ES-I3 (cell line): ENCODE results near the gene RCOR3.

Source experiments
- H3K36me3 ChIP-seq: 2 replicates; pipeline ENCODE4 v1.6.1; 2013; ENCODE audit warnings: mild to moderate bottlenecking, low read length, control low read depth, moderate library complexity; ENCODE audit not compliant: insufficient read depth
- H3K4me1 ChIP-seq: 2 replicates; pipeline ENCODE4 v1.6.1; 2013; ENCODE audit warnings: mild to moderate bottlenecking, control low read depth, low read length; ENCODE audit not compliant: insufficient read depth
- H3K9ac ChIP-seq: 2 replicates; pipeline ENCODE4 v1.6.1; 2013; ENCODE audit warnings: low read depth, mild to moderate bottlenecking, low read length, moderate library complexity
- H3K9me3 ChIP-seq: 2 replicates; pipeline ENCODE4 v1.6.1; 2013; ENCODE audit warnings: mild to moderate bottlenecking, low read length, moderate library complexity; ENCODE audit not compliant: control insufficient read depth, insufficient read depth

RCOR3 gene

DNA sequence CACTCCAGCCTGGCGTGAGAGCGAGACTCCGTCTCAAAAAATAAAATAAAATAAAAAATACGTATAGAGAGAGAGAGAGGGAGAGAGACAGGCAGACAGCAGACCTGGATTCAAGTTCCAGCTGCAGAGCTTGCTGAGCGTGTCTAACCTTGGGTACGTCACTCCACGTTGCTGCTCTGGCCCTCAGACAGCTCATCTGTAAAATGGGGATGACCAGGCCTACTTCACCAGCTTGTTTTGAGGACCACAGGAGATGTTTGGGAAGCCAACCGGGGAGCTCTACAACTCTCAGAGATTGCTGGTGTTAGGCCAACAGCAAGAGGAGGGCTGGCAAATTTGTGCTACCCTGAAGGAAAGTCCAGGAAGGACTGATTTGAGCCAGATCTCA is 67.0 kb downstream of the RCOR3 start:
- H3K4me1 ChIP-seq: peaks cover 15% of the 10 kb centered on the region
- peak overlapping the region; percentile 52; the same call in 1 of the 2 replicates for H3K9ac ChIP-seq
- H3K9me3 ChIP-seq: no peaks in the 10 kb centered on the region
- no peaks in the 10 kb centered on the region for H3K36me3 ChIP-seq

DNA sequence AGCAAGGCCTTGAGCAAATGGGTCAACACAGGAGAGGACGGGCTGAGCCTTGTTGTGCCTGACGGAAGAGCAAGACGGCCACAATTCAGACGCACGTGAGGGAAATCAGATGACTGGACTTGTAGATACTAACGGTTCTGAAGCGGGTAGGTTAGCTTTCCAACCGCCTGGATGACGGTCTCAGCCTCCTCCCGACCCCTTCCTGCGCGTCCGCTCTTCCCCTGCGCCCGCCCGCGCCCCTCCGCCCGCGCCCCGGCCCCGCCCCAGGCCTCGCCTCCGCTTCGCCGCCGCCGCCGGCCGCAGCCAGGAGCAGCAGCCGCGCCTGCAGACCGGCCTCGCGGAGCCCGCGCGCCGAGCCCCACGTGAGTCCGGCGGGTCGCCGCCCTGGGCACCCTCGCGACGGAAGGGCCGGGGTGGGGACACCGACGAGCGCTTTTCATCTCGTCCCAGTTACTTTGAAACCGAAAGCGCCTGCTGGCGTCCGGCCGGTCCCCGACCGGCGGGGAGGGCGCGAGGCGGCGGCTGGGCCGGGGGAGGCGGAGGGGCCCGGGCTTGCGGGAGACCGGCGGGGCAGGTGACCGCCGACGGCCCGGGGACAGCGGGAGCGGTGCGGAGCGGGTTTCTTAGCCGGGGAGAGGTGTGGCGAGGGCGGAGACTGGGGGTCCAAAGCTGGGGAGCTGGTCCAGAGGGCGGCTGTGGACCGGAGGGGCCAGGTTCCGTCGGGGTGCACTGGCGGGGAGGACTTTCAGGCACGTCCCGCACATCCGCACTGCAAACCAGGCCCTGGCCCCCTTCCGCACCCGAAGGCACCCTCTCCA is 67.6 kb downstream of the RCOR3 start, which contains the start of gene TRAF5:
Gene TRAF5 (plus strand): TSS at position 306 of the 818 bp plus-strand sequence. CDS start 26,407 bp downstream, outside the sequence.
- peak within 1 kb of the TSS; percentile 52 for H3K9ac ChIP-seq
- H3K9me3 ChIP-seq: no peaks in the 10 kb centered on the region
- peaks cover 15% of the 10 kb centered on the region for H3K4me1 ChIP-seq
- no peaks in the 10 kb centered on the region for H3K36me3 ChIP-seq

DNA sequence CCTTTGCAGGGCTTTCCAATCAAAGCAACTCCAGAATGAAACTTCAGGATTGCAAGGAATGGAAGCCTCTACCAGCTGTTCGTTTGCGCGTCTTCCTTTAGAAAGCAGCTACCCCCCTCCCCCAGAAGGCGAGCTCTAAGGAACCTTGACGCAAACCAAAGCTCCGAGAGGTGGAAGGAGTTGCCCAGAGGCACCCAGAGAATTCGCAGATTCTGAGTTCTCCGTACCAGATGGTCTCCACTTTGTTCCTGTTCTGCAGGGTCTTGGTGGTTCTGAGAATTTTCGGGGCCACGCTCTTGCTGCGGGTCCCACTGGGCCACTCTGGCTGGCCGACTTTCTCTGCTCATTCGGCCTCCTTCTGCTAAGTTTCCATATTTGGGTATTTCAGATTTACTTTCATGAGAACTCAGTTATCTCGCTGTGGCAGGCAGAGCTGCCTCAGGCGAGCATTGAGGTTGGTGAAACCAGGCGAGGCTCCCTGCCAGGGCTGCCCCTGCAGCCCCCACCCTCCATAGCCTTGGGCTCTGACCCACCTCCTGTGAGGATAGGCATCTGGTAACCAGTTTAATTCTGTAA is 68.3 kb downstream of the RCOR3 start:
- Histone ChIP-seq H3K9ac (peak overlapping the region; percentile 52), H3K36me3 (no peaks in the 10 kb centered on the region), H3K9me3 (no peaks in the 10 kb centered on the region), H3K4me1 (peaks cover 20% of the 10 kb centered on the region)

DNA sequence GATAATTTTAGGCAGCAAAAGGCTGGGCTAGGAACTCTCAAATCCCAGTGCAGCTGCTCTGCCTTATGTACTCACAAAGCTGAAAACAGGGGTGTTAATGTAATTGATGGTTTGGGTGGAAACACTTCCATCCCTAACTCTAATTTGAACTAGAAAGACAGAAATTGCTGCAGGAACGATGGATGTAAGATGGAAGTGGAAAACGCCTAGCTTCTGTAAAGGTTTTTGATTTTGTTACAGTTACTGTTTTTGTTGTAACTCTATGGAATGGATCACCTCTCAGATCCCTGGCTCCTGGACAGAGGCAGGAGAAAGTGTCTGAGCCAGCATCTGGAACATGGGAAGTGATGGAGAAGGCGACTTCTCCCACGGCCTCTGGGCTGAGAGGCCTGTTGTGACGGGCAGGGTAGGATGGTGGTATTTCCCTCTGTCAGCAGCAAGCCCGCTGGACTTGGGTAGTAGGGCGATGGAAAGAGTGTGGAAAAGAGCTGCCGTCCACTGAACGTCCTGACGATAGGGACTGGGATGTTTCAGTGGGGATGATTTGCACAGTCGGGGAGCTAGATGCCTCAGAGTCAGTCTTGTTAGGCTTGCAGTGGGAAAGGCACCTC is 69.0 kb downstream of the RCOR3 start:
- Histone ChIP-seq H3K4me1 (peaks cover 22% of the 10 kb centered on the region), H3K9me3 (no peaks in the 10 kb centered on the region), H3K9ac (no peak overlapping the region), H3K36me3 (no peaks in the 10 kb centered on the region)

DNA sequence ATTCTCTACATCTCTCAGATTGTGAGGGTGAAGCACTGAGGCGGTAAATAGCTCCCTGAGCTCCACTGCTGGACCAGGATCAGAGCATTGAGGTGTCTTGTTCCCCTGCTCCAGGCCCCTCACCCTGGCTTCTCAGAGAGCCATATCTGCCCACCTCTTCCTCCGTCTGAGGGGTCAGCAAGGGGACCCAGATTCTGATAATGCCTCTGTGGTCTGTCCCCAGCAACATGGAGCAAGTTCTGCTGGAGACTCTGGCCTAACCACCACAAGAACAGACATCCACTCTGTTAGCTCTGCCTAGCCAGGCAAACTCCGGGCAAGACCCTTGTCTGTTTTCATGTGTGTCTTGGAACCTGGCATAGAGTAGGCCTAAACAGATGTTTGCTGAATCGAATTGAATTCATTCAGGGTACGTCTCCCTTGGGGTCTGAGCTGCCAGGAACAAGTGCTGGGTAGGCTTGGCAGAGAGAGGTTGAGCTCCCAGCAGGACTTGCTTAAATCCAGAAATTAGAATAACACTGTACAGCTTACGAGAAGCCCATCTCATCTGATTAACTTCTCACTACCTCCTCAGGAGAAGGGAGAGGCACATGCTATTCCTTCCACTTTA is 69.8 kb downstream of the RCOR3 start:
- Histone ChIP-seq H3K4me1 (peaks cover 22% of the 10 kb centered on the region), H3K36me3 (no peaks in the 10 kb centered on the region), H3K9ac (no peak overlapping the region), H3K9me3 (no peaks in the 10 kb centered on the region)

DNA sequence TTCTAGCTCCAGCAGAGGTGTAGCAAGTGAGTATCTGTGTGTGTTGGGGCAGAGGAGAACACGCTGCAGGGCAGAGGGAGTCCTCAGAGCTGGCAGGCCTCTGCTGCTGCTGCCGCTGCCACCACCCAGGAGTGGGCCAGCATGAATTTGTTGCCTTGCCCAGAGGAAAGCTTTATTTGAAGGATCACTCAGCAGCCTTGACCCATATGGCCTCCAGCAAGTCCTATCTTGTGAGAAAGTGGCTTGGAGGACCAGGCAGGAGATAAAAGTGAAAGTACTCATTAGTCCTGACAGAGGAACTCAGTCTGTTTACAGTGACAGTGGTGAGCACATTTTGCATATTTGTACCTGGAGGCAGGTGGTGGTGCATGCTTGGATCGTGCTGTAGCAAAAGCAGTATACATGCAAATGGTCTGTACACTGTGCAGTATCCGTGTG is 70.6 kb downstream of the RCOR3 start:
- H3K36me3 ChIP-seq: no peaks in the 10 kb centered on the region
- H3K9me3 ChIP-seq: no peaks in the 10 kb centered on the region
- no peak overlapping the region for H3K9ac ChIP-seq
- peaks cover 22% of the 10 kb centered on the region for H3K4me1 ChIP-seq

DNA sequence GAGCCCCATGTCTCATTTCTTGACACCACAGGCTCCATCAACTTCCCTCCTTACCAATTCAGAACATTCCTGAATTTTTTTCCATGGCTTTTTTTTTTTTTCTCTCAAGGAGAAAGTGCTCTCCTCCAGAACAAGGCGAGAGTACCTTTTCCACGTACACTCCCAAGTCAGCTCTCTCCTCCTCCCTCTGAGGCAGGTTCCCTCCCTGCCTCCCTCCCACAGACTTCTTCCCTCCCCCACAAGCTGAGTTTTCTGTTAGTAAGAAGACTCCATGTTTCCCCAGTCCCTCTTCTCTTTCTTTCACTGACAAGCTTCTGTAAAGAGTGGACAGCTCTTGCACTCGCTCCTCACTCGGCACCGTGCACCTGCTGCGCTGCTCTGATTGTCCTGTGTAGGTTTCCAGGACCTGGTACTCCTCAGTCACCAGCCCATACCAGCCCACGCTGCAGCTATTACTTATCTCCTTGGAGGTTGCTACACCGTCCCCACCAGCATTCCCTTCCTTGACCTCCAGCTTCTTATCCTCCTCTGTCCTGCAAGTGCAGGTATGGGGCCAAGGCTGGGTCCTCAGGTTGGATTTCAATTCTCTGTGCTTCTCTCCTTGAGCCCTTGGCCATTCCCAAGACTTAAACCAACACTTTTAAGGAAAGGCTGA is 71.2 kb downstream of the RCOR3 start:
- Histone ChIP-seq H3K9ac (no peak overlapping the region), H3K4me1 (peaks cover 22% of the 10 kb centered on the region), H3K36me3 (no peaks in the 10 kb centered on the region), H3K9me3 (no peaks in the 10 kb centered on the region)

DNA sequence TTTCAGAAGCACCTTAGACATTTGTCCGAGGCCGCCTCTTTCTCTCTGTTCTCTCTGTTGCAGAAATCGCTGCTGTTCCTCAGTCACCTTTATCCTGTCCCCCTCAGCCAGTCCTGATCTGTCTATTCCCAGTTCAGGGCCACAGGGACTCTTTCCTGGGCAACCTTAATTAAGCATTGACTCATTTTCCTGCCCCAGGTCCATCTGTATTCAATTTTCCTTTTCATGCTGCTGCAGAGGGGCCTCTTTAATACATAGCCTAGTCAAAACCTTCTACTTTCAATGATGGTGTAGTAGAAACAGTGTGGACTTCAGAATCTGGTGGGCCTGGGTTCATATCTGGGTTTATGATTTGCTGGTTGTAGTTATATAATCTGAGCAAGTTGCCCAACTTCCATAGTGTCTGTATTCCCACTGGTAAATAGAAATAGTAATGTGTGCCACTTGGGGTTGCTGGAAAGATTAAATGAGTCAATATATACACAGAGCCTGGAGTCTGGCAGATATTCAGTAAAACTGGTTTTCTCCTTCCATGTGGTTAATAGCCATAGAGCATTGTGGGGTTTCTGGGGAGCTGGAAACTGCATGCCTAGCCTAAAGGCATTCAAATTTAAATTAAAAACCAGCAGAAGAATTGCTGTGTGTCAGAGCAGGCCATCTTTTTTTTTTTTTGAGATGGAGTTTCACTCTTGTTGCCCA is 72.0 kb downstream of the RCOR3 start:
- no peak overlapping the region for H3K9ac ChIP-seq
- H3K4me1 ChIP-seq: peaks cover 30% of the 10 kb centered on the region
- H3K9me3 ChIP-seq: no peaks in the 10 kb centered on the region
- H3K36me3 ChIP-seq: no peaks in the 10 kb centered on the region

DNA sequence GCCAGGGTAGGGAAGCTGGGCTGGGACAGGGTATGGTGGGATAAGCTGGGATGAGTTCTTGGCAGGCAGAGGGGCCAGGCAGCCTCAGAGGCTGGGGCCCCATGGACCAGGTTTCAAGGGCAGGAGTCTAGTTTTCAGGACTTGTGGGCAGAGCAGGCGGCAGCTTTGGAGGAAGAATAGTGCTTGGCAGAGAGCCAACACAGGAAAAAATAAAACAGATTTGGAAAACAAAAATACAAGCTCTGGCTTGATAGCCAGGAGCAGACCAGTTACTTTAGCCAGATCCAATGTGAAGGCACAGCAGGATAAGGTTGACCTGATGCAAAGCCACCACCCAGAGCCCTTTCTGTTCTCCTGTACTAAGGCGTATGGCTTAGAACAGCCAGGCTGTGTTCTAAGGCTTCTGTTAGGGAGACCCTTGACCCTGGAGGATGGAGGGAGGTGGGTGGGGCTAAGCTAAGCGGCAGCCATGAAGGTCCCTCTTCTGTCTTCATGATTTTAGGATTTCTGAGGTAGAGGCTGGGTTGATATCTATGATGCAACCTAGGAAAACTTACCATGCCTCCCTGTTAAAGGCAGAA is 73.0 kb downstream of the RCOR3 start:
- Histone ChIP-seq H3K4me1 (peaks cover 30% of the 10 kb centered on the region), H3K9me3 (no peaks in the 10 kb centered on the region), H3K9ac (no peak overlapping the region), H3K36me3 (no peaks in the 10 kb centered on the region)

DNA sequence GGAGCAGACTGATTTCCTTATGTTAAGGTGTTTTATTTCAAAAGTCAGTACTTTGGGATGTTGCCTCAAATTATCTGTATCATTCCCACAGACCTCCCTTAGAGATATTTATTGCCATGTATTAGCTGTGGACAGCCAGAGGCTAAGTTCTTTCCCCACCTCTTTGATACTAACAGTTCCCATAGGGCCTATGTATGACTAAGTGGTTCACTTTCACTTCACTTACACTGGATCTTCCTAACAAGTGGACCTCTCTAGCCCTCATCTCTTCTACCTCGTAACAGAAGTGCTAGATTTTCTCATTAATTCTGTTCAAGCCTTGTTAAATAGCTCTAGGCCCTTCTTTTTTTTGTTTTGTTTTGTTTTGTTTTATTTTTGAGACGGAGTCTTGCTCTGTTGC is 73.7 kb downstream of the RCOR3 start:
- no peaks in the 10 kb centered on the region for H3K9me3 ChIP-seq
- H3K36me3 ChIP-seq: no peaks in the 10 kb centered on the region
- H3K9ac ChIP-seq: no peak overlapping the region
- H3K4me1 ChIP-seq: peaks cover 30% of the 10 kb centered on the region

DNA sequence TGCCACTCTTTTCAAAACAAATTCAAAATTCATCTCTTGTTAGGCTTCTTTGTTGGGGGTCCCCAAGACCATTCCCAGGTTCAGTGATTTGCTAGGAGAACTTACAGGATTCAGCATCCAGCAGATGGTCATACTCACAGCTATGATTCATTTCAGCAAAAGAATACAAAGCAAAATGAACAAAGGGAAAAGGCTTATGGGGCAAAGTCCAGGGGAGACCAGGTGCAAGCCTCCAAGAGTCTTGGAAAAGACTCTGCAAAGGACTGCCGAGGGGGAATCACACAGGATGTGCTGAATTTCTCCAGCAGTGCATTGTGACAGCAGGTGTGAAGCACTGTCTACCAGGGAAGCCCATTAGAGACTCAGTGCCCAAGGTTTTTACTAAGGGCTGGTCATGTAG is 74.7 kb downstream of the RCOR3 start:
- Histone ChIP-seq H3K4me1 (peaks cover 30% of the 10 kb centered on the region), H3K9me3 (no peaks in the 10 kb centered on the region), H3K36me3 (no peaks in the 10 kb centered on the region), H3K9ac (no peak overlapping the region)

DNA sequence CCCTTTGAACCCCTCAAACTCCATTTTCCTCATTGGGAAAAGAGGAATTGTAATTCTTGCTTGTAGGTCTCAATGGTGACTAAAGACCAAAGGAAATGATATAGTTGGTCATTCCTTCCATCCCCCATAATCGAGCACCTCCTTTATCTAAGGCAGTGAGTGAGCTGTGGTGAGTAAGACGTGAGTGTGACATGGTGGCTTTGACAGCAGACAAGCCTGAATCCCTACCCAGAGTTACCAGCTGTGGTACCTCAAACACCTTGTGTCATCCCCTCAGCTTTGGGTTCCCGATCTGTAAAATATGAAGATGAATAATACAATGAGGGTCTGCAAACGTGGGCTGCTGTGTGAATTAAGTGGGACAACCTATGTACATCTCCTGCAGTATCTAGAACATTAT is 75.8 kb downstream of the RCOR3 start:
- Histone ChIP-seq H3K36me3 (no peaks in the 10 kb centered on the region), H3K9me3 (no peaks in the 10 kb centered on the region), H3K4me1 (peaks cover 31% of the 10 kb centered on the region), H3K9ac (no peak overlapping the region)

DNA sequence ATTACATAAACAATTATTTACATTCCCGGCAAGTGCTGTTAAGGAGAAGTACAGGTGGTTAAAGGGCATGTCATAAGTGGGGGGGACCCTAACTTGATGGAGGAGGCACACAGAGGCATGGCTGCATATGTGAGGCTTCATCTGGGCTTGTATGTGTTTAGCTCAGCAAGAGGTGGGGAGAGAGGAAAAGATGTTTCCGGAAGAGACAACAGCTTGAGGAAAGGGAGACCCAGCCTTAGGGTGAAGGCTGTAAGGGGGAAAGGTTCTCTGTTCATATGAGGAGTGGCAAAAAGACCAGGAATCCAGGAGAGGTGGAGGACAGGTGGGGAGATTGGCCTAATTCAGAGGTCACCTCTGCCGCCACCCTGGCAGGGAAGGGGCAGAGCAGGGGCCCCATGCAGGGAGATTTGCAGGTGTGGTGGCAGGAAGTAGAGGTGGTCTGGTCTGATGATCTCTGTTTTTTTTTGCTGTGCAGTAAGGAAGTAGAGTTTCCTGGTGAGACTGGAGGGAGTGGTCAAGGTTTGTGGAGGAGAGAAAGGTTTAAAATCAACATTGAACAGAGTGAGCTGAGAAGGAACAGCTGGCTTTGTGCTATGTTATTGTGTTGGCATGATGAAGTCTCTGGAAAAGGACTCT is 76.5 kb downstream of the RCOR3 start:
- H3K36me3 ChIP-seq: no peaks in the 10 kb centered on the region
- peaks cover 26% of the 10 kb centered on the region for H3K4me1 ChIP-seq
- no peak overlapping the region for H3K9ac ChIP-seq
- no peaks in the 10 kb centered on the region for H3K9me3 ChIP-seq
